ENCODE measurements around the gene TSPAN5. TPM values are rescaled to one million over a fixed set of nuclear protein-coding genes. Genes with fewer than 3 reads are reported as not detected.

TSPAN5 gene
- polyA plus RNA-seq, 1 donor (not counting 4 experiments of a cell fraction or from before 2014, with no cell fraction given), result 45.5 TPM

DNA sequence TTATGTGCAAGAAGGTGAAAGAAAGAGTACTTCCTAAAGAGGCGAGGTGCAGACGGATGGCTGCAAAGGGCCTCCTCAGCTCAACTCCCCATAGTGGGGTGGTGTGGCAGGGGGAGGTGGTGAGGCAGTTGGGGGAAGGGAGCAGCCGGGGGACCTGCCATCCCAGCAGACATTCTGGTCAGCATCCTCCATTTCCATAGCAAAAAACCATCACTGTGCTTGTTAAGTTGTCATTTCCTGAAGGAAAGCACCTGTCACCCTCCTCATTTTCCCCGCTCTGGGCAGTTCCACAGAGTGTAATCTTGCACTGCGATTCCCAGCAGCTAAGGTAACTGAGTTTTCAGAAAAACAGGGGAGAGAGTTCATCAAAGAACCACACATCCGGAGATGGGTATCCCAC is 51.5 kb downstream of the TSPAN5 start:
- H3K27me3 ChIP-seq (ENCODE audit: control insufficient read depth, extremely low read depth, insufficient read depth, low read length), result no peaks in the 10 kb centered on the region
- no peaks in the 10 kb centered on the region for H3K9me3 ChIP-seq (ENCODE audit: control insufficient read depth, low read depth, low read length)
- no peaks in the 10 kb centered on the region for H3K9me1 ChIP-seq (ENCODE audit: control insufficient read depth, extremely low read depth, insufficient read depth, low read length)
- no peak overlapping the region for H3K27ac ChIP-seq (ENCODE audit: control insufficient read depth, insufficient read depth, low read length)
- peaks cover 0 to 1% of the 10 kb centered on the region in 2 experiments for H3K36me3 ChIP-seq (ENCODE audit: control insufficient read depth in 2 of 2, extremely low read depth in 1 of 2, insufficient read depth in 2 of 2, low read length in 2 of 2)
- H3K4me2 ChIP-seq (ENCODE audit: control insufficient read depth, extremely low read depth, insufficient read depth, low read depth, low read length), result no peak overlapping the region
- H3K4me3 ChIP-seq (ENCODE audit: control insufficient read depth in 2 of 3, extremely low read depth in 1 of 3, insufficient read depth in 2 of 3, low read depth in 1 of 3, low read length in 3 of 3), result no peak overlapping the region
- FAIRE-seq (no peak), DNase-seq (ENCODE audit: low read depth, low spot score) (no peak)
- H3K9ac ChIP-seq (ENCODE audit: control insufficient read depth, extremely low read depth, insufficient read depth, low read length), result no peak overlapping the region
- H3K79me2 ChIP-seq (ENCODE audit: control insufficient read depth, insufficient read depth, low read length), result peaks cover 83% of the 10 kb centered on the region
- H4K20me1 ChIP-seq (ENCODE audit: control insufficient read depth, extremely low read depth, insufficient read depth, low read length), result no peaks in the 10 kb centered on the region
- no peak for TF ChIP-seq EZH2 (IDR thresholded peaks at IDR 0.05; ENCODE audit: low read length)
- TF ChIP-seq, protein P1, sequence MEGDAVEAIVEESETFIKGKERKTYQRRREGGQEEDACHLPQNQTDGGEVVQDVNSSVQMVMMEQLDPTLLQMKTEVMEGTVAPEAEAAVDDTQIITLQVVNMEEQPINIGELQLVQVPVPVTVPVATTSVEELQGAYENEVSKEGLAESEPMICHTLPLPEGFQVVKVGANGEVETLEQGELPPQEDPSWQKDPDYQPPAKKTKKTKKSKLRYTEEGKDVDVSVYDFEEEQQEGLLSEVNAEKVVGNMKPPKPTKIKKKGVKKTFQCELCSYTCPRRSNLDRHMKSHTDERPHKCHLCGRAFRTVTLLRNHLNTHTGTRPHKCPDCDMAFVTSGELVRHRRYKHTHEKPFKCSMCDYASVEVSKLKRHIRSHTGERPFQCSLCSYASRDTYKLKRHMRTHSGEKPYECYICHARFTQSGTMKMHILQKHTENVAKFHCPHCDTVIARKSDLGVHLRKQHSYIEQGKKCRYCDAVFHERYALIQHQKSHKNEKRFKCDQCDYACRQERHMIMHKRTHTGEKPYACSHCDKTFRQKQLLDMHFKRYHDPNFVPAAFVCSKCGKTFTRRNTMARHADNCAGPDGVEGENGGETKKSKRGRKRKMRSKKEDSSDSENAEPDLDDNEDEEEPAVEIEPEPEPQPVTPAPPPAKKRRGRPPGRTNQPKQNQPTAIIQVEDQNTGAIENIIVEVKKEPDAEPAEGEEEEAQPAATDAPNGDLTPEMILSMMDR (optimal IDR thresholded peaks at IDR 0.05 in 1 of 3, IDR thresholded peaks at IDR 0.05 in 1 of 3, conservative IDR thresholded peaks at IDR 0.05 in 1 of 3; ENCODE audit: extremely low read depth in 1 of 3, insufficient read depth in 2 of 3, low read length in 3 of 3), result no peak
- peaks cover 6% of the 10 kb centered on the region for H3K4me1 ChIP-seq (ENCODE audit: control insufficient read depth, extremely low read depth, insufficient read depth, low read length)
- dilution Hi-C loops (cut with MboI; ENCODE audit: extremely low pct_ligation_motif_present, low sequenced_read_pairs), result no loop called here
- no peak overlapping the region for H2AFZ ChIP-seq (ENCODE audit: control insufficient read depth, low read length)

DNA sequence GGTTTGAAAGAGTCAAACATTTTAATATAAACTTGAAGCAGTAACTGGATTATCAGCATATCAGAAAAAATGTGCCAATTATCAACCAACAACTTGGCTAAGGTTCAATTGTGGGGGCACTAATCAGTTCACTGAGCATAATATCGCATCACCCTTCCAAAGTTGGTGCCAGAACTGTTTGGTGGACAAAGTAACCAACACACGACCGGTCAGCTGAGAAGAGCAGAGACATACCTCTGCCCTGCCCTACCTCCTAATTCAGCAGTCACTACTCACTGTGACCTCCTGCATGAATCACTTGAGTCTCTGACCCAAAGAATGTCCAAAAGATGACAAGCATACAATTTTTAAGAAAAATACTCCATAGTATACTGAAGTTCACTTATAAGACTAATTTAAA is 53.2 kb downstream of the TSPAN5 start:
- H3K9ac ChIP-seq (ENCODE audit: control insufficient read depth, extremely low read depth, insufficient read depth, low read length), result no peak overlapping the region
- FAIRE-seq, result no peak
- no peak overlapping the region for H3K4me3 ChIP-seq (ENCODE audit: control insufficient read depth in 2 of 3, extremely low read depth in 1 of 3, insufficient read depth in 2 of 3, low read depth in 1 of 3, low read length in 3 of 3)
- H3K9me1 ChIP-seq (ENCODE audit: control insufficient read depth, extremely low read depth, insufficient read depth, low read length), result no peaks in the 10 kb centered on the region
- TF ChIP-seq EZH2 (IDR thresholded peaks at IDR 0.05; ENCODE audit: low read length), result no peak
- TF ChIP-seq, protein P1 (optimal IDR thresholded peaks at IDR 0.05 in 1 of 3, IDR thresholded peaks at IDR 0.05 in 1 of 3, conservative IDR thresholded peaks at IDR 0.05 in 1 of 3; ENCODE audit: extremely low read depth in 1 of 3, insufficient read depth in 2 of 3, low read length in 3 of 3), result no peak
- no peak overlapping the region for H2AFZ ChIP-seq (ENCODE audit: control insufficient read depth, low read length)
- no peak overlapping the region for H3K4me2 ChIP-seq (ENCODE audit: control insufficient read depth, extremely low read depth, insufficient read depth, low read depth, low read length)
- H3K9me3 ChIP-seq (ENCODE audit: control insufficient read depth, low read depth, low read length), result peaks cover 2% of the 10 kb centered on the region
- DNase-seq (ENCODE audit: low read depth, low spot score), result no peak
- dilution Hi-C loops (cut with MboI; ENCODE audit: extremely low pct_ligation_motif_present, low sequenced_read_pairs), result no loop called here
- peaks cover 74% of the 10 kb centered on the region for H3K79me2 ChIP-seq (ENCODE audit: control insufficient read depth, insufficient read depth, low read length)
- H3K36me3 ChIP-seq (ENCODE audit: control insufficient read depth in 2 of 2, extremely low read depth in 1 of 2, insufficient read depth in 2 of 2, low read length in 2 of 2), result peaks cover 0 to 1% of the 10 kb centered on the region in 2 experiments
- no peaks in the 10 kb centered on the region for H3K27me3 ChIP-seq (ENCODE audit: control insufficient read depth, extremely low read depth, insufficient read depth, low read length)
- H3K4me1 ChIP-seq (ENCODE audit: control insufficient read depth, extremely low read depth, insufficient read depth, low read length), result peaks cover 11% of the 10 kb centered on the region
- H4K20me1 ChIP-seq (ENCODE audit: control insufficient read depth, extremely low read depth, insufficient read depth, low read length), result no peaks in the 10 kb centered on the region
- H3K27ac ChIP-seq (ENCODE audit: control insufficient read depth, insufficient read depth, low read length), result no peak overlapping the region
